ENCODE data around the gene FKBP10.

- TF ChIP-seq, protein P1, sequence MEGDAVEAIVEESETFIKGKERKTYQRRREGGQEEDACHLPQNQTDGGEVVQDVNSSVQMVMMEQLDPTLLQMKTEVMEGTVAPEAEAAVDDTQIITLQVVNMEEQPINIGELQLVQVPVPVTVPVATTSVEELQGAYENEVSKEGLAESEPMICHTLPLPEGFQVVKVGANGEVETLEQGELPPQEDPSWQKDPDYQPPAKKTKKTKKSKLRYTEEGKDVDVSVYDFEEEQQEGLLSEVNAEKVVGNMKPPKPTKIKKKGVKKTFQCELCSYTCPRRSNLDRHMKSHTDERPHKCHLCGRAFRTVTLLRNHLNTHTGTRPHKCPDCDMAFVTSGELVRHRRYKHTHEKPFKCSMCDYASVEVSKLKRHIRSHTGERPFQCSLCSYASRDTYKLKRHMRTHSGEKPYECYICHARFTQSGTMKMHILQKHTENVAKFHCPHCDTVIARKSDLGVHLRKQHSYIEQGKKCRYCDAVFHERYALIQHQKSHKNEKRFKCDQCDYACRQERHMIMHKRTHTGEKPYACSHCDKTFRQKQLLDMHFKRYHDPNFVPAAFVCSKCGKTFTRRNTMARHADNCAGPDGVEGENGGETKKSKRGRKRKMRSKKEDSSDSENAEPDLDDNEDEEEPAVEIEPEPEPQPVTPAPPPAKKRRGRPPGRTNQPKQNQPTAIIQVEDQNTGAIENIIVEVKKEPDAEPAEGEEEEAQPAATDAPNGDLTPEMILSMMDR (IDR thresholded peaks at IDR 0.05): no peak
- TF ChIP-seq POLR2A (IDR thresholded peaks at IDR 0.05): no peak
Observed at GRCh38 chr17:41785091-41785858, 27.5 kb upstream of the FKBP10 start.

Data from lower leg skin (tissue), 3 donors.